Activated CD4-positive, alpha-beta T cell treated with anti-CD3 and anti-CD28 coated beads, Interleukin-2, amount 50 U/mL, for 4 hours (primary cell): ENCODE results near the gene TASP1.

Experiments used
- DNase-seq, 2 experiments: peaks; one replicate each; pipeline ENCODE4 v3.0.0-alpha.2; 2020

The TASP1 gene

GRCh38 chr20:13340088-13340487 lies 298.6 kb downstream of the TASP1 start:
- no peak for DNase-seq
